COLO829 (cell line): ENCODE measurements around the gene CHAC1.

Experiments used
- DNase-seq: peaks from one replicate; pipeline ENCODE4 v3.0.0; 2012; ENCODE audit warnings: low spot score

The CHAC1 gene

DNA sequence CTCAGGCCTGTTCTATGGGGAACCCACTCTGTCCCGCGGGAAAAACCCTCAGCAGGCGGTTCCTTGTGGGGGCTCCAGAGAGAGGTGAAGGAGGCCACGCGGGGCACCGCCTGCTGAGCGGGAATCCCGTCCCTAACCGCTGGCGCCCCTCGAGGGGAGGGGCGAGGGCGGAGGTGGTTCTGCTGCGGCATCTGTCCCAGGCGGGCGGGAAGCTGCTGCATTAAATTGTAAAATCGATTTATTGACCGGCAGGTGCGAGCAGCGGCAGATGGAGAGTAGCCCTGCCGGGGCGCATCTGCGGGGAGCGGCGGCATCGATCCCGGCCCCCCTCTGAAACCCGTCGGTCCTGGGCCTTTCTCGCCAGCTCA is 27.8 kb upstream of the CHAC1 start:
- no peak for DNase-seq

DNA sequence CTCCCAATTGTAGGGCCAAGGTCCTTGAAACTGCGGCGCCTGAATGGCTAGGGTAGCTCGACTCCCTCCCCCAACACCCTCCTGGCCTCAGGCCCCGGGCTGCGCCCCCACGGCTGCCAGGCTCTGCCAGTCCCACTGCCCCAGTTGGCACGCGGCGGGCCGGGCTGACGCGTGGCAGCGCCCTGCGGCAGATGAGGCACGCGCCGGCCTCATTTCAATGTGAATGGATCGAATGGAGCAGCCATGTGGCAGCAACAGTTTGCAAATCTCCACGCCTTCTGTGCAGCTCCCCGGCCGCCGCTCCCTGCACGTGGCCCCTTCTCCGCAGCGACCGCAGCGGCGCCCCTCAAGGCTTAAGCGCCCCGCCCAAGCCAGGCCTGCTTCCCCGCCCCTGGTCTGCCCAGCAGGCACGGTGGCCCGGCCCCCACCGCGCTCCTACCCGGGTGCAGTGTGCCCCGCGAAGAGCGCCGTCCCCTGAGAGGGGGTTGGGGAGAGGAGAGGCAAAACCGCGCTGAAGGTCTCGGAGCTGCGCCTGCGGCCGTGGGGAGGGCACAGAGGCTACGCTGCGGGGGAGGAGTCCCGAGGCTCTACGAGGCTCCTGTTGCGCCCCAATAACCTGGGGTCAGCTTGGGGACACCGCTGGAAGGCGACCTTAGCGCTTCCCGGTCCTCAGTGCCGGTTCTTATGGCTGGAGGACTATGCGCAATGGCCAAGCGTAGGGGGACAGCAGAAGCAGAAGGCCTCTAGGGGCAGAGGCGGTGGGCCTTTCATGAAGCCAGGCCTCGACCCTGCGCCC is 27.2 kb upstream of the CHAC1 start:
- no peak for DNase-seq

DNA sequence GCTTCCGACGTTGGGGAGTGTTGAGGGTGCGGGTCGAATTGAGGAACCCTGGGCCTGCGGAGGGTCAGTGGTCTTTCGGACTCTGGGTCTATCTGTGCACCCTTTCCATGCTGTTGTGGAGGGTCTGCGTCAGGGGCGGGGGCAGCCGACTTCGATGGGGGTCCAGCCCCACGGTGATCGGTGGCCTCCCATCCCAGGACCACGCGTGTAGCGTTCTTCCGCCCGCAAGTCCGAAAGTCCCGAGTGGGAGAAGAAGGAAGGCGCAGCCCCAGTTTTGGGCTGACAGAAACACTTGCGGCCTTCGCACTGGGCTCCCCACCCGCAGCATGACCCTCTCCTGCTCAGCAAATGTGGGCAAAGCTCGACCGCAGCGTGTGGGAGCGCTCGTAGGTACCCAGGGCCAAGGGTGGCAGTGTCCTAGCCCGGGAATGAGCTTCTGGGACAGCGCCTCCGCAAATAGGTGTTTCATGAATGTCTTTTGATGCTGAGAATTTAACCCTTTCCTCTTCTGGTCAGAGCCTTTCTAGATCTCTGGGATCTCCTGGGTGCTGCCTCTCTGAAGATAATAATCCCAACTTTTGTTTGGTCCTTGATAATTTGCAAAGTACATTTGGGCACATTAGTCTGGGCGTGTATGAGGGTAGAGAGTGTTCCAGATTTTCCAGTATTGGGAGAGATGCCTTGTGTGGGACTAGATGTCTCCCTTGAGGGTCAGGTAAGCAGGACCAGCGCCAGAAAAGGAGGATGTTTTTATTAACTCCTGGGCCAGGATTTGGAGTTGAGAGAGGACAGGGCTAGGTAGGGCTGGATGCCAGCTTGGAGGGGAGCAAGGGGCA is 26.4 kb upstream of the CHAC1 start:
- no peak for DNase-seq

DNA sequence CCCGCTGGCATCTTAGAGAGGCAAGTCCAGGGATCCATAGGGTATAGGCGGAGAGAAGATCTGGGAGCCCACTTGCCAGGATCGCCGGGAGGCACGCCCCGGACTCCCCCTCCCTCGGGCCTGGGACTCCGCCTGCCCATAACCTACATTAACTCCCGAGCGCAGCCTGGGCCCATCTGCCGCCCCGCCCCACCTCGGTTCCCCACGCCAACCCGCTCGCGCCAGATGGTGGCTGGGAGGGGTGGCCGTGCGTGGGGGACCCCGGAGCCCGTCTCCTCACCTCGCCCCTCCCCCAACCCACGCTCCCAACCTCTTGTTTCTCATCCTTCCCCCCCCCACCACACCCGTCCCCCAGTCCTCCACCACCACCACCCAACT is 25.8 kb upstream of the CHAC1 start:
- DNase-seq = no peak

DNA sequence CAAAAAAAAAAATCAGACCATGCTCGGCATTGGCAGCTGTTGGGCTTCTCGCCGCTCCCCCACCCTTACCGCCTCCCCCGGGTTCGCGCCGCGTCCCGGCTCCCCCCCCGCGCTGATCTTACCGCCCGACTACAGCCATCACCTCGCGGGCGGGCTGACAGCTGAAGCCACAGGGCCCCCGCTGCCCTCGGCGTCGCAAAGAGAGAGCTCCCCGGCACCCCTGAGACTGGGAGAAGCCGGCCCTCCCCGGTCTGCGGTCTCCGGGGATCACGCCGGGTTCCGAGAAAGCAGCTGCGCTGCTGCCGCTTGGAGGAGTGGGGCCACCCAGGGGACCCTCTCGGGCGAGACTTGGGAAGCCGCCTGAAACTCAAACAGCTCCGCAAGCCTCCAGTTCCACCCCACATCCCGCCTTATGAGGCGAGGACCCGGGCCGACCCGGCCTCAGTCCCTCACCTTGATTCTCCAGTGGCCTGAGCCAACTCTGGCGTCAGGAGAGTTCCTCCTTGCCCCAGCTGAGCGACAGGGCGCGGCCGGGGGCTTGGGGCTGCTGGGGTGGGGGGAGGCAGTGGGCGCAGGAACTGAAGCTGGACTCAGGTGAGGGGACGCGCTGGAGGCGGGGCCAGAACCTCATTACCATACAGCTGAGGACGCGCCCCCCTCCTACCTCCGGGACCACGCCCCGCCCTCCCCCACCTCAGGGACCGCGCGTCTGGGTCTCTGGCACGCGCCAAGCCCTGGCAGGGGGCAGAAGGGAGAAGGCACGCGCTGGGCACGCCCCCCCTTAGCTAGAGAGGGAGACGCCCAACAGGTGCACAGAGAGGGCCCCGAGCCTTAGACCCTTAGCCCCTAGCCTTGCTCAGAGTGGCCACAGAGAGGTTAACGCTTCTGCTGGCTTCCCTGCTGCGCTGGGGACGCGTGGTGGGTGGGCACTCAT is 25.1 kb upstream of the CHAC1 start:
- DNase-seq = no peak

DNA sequence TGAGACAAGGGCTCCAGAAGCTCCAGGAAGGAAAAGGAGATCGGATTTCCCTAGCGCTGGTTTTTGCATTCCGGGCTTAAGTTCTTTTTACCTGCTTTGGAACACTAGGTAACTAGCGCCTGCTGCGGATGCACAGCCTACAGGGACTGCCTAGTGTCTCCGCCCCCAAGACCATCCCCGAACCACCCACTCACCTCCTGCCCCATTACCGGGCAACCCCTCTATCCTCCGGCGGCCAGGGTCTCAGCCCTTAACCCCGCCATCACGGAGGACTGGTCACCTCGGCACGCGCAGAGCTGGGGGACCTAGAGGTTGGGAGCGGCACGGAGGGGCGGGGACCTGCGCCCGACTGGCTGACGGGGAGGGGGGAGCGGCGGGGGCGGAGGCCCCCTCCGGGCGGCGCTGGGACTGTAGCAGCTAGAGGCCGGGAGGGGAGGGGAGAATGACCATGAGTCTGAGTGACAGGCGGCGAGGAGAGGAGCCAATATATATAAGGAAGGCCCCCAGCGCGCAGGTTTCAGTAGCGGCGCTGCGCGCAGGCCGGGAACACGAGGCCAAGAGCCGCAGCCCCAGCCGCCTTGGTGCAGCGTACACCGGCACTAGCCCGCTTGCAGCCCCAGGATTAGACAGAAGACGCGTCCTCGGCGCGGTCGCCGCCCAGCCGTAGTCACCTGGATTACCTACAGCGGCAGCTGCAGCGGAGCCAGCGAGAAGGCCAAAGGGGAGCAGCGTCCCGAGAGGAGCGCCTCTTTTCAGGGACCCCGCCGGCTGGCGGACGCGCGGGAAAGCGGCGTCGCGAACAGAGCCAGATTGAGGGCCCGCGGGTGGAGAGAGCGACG is 24.2 kb upstream of the CHAC1 start, which contains the start of gene DLL4:
TSS of gene DLL4 (plus strand) at position 520 of the 839 bp plus-strand sequence. CDS start 329 bp downstream, outside the sequence.
- DNase-seq = no peak

DNA sequence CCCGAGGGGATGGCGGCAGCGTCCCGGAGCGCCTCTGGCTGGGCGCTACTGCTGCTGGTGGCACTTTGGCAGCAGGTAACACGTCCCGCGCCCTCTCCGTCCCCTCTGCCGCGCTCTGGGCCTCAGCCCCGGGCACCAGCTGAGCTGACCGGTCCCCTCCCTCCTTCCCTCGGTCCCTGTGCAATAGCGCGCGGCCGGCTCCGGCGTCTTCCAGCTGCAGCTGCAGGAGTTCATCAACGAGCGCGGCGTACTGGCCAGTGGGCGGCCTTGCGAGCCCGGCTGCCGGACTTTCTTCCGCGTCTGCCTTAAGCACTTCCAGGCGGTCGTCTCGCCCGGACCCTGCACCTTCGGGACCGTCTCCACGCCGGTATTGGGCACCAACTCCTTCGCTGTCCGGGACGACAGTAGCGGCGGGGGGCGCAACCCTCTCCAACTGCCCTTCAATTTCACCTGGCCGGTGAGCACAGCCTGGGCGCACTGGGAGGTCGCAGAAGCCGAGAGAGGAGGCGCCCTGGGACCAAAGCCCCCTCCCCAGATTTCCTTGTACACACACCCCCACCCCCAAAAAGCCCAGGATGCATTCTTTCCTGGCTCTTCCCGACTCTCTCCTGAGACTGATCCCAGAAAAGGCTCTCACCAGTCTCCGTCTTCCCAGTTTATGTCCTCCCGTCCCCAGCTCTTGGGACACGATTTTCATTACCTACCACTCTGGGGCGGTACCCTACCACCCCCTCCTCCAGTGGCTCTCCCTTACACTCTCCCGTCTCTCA is 23.4 kb upstream of the CHAC1 start:
- no peak for DNase-seq

DNA sequence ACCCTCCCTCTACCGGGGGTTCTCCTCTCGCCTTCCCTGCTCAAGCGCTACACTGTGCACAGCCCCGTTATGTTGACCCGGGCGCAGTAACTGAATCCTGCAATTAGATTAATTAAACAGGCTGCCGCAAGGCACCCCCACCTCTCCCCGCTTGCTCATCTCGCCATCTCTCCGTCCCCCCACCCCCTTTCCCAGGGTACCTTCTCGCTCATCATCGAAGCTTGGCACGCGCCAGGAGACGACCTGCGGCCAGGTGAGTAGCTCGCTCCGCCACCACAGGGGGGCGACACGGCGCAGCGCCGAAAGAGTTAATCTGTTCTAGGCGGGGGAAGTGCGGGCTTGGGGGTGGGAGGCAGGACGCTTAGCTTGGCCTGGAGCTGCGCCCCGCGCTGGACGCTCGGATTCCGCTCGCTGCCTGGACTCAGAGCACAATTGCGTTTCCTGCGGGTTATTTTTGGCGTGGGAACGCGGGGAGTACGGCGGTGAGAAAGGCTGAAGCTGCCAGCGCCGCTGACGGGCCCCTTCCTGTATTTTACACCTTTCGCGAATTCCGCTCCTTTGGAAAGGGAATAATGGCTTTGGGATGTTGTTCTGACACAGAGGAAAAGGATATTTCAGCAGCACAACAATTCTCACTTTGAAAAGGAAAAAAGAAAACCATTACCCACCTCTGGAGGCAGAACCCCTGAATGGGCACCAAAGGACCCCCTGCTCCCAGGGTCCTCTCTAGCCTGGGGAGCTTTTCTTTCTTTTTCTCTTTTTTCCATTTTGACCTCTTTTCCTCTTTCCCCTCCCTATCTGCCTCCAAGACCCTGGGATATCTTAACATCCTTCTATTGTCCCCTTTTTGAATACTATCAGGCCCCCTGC is 22.6 kb upstream of the CHAC1 start:
- no peak for DNase-seq

DNA sequence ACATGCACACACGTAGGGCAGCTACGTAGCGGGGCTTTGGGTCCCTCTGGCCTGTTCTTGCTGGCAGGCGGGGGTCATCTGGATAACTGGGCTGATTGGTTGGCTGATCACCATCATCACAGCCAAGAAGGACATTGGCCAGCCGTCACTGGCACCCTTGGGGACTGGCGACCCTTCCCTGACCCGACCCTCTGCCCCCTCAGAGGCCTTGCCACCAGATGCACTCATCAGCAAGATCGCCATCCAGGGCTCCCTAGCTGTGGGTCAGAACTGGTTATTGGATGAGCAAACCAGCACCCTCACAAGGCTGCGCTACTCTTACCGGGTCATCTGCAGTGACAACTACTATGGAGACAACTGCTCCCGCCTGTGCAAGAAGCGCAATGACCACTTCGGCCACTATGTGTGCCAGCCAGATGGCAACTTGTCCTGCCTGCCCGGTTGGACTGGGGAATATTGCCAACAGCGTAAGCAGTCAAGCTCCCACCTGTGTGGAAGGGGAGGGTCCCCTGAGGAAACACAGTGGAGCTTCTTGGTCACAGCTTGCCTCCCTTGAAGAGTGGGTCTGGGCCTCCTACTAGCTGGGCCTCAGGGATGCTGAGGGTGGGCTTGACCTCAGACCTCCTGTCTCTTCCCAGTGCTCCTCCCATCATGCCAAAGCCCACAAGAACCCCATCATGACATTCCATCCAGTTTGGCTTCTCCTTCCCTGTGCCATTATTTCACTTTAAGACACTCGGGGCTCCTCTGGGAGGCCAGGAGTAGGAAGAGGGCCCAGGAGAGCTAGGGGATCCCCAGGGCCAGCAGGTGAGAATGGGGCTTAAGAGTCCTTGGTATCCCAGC is 21.8 kb upstream of the CHAC1 start:
- no peak for DNase-seq

DNA sequence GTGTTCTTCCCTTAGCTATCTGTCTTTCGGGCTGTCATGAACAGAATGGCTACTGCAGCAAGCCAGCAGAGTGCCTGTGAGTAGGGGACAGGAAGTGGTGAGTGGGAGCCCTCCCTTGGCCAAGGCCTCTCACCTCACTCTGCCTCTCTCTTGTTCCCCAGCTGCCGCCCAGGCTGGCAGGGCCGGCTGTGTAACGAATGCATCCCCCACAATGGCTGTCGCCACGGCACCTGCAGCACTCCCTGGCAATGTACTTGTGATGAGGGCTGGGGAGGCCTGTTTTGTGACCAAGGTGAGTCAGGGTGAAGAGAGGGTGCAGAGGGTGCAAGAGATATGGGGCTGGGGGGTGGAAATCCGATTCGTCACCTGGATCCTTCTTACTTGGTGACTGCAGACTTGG is 21.1 kb upstream of the CHAC1 start:
- no peak for DNase-seq

DNA sequence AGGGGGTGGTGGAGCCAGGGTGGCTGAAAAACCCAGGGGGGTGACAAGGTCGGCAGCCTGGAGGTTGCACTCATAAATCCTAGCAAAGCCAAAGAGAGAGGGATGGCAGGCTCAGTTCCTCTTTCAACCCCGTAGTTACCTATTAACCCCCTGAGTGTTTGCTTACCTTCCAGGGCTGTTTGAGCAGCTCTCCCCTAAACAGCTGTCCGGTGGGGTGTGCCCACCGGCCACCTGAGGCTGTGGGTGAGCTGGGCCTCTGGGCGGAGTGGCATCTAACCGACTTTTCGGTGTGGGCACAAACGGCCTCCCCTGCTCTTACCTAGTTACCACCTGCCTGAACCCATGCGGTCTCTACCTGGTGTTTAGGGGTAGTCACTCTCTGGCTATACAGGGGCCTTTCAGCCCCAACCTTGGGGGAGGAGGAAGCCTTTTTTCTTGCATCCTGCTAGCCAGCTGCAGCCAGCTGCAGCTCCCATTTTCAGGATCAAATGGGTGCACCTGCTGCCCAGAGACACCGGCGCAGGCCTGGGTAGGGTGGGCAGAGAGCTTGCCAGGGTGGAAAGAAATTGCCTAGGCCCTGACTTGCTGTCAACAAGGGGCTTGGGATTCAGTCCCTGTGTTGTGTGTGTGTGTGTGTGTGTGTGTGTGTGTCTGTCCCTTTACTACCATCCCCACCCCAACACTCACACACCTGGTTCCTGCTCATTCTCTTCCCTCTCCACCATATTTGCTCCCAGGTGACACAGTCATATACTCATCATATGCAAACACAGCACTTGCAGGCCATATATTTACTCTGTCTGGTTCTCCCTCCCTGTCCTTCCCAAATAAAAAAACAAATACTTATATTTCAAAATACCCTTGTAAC is 20.4 kb upstream of the CHAC1 start:
- no peak for DNase-seq

DNA sequence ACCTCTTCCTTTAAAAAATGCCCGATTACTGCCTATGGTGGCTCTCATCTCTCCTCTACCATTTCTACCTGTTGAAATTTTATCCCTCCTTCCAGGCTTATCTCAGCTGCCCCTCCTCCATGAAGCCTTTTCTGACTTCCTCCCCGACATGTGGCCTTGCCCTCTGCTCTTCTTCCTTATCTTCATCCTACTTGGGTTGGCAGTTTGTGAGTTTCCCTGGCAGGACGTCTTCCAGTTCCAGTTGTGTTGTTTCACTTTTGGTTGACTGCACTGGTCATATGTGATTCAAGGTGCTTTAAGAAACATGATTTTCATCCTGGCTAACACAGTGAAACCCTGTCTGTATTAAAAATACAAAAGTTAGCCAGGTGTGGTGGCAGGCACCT is 19.8 kb upstream of the CHAC1 start:
- no peak for DNase-seq

DNA sequence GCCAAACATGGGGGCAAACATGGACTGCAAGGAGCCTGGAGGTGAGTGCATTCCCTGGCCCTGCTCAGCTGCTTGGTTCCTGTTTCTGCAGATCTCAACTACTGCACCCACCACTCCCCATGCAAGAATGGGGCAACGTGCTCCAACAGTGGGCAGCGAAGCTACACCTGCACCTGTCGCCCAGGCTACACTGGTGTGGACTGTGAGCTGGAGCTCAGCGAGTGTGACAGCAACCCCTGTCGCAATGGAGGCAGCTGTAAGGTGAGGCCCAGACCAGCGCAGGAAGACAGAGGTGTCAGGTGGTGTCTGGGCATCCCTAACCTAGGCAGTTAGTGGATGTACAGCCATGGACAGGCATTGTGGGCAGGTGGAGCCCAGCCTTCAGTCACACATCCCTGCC is 18.8 kb upstream of the CHAC1 start:
- DNase-seq = no peak

DNA sequence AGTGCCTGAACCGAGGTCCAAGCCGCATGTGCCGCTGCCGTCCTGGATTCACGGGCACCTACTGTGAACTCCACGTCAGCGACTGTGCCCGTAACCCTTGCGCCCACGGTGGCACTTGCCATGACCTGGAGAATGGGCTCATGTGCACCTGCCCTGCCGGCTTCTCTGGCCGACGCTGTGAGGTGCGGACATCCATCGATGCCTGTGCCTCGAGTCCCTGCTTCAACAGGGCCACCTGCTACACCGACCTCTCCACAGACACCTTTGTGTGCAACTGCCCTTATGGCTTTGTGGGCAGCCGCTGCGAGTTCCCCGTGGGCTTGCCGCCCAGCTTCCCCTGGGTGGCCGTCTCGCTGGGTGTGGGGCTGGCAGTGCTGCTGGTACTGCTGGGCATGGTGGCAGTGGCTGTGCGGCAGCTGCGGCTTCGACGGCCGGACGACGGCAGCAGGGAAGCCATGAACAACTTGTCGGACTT is 17.0 kb upstream of the CHAC1 start:
- DNase-seq = no peak

DNA sequence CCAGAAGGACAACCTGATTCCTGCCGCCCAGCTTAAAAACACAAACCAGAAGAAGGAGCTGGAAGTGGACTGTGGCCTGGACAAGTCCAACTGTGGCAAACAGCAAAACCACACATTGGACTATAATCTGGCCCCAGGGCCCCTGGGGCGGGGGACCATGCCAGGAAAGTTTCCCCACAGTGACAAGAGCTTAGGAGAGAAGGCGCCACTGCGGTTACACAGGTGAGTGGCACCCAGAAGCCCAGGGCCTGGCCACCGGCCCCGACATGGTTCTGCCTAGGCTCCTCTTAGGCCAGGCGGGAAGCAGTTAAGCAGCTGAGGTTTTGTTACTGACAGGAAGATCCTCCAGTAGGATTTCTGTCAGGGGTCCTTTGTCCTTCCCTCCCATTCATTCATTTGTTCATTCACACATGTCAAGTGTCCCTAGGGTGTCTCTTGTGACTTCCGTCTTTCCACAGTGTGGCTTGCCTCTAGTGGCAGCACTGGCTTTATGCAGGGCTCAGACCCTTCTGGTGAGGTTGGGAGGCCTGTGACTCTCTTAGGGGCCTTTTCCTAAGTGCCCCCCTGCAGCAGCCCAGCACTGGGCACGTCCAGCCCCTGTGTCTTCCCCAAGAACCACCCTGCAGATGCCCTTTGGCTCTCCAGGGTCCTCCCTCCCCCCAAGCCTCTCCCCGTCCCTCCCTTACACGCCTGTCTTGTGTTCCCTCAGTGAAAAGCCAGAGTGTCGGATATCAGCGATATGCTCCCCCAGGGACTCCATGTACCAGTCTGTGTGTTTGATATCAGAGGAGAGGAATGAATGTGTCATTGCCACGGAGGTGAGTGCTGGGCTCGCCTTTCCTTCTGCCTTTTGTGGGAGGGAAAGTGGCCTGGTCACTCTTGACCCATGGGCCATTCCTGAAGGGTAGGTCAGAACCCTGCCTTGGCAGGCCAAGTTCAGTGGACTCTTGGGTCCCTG is 16.3 kb upstream of the CHAC1 start:
- DNase-seq = no peak

DNA sequence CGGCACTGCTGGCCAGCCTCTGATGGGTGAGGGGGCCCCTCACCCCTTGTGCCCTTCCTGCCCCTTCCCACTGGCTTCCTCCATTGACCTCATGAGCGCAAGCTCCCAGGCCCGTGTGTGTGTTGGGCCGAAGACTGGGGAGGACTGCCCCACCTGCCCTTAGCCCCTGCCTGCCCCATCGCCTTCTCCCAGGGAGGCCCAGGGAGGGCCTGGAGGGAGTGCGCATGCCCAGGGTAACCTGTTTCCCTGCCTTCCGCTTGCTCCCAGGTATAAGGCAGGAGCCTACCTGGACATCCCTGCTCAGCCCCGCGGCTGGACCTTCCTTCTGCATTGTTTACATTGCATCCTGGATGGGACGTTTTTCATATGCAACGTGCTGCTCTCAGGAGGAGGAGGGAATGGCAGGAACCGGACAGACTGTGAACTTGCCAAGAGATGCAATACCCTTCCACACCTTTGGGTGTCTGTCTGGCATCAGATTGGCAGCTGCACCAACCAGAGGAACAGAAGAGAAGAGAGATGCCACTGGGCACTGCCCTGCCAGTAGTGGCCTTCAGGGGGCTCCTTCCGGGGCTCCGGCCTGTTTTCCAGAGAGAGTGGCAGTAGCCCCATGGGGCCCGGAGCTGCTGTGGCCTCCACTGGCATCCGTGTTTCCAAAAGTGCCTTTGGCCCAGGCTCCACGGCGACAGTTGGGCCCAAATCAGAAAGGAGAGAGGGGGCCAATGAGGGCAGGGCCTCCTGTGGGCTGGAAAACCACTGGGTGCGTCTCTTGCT is 15.3 kb upstream of the CHAC1 start:
- DNase-seq = peak; percentile 46
